Aorta (tissue), 5 donors: Measurements from ENCODE around the gene OBSCN. TPM values are rescaled to one million over a fixed set of nuclear protein-coding genes. Genes with fewer than 3 reads are reported as not detected.

Experiments used
- ATAC-seq: fragments of 200-7000 bp; cut with Tn5 transposase; one replicate; pipeline ENCODE4 v1.9.1; 2022; ENCODE audit warnings: moderate library complexity; ENCODE audit not compliant: low FRiP score
- DNase-seq, 2 donors: peaks; one replicate each; pipeline ENCODE4 v3.0.0-alpha.2; 2020
- H3K27ac ChIP-seq, 2 donors: one replicate each; pipeline ENCODE4 v1.5.1; 2013; ENCODE audit warnings: low read length in 2 of 2, mild to moderate bottlenecking in 2 of 2, moderate library complexity in 2 of 2, control low read depth in 1 of 2, inconsistent platforms in 1 of 2, low read depth in 1 of 2
- H3K27me3 ChIP-seq, 2 donors: one replicate each; pipeline ENCODE4 v1.6.1; 2013; ENCODE audit warnings: control low read depth in 1 of 2, low read length in 1 of 2, mild to moderate bottlenecking in 1 of 2, moderate library complexity in 1 of 2; ENCODE audit not compliant: insufficient read depth in 2 of 2, control insufficient read depth in 1 of 2
- H3K36me3 ChIP-seq, 2 donors: one replicate each; pipeline ENCODE4 v1.6.1; 2013; ENCODE audit warnings: control low read depth in 1 of 2, low read length in 1 of 2, mild to moderate bottlenecking in 1 of 2; ENCODE audit not compliant: insufficient read depth in 2 of 2, control insufficient read depth in 1 of 2
- H3K4me1 ChIP-seq, 2 donors: one replicate each; pipeline ENCODE4 v1.6.1; 2013; ENCODE audit warnings: low read length in 2 of 2, control low read depth in 1 of 2, mild to moderate bottlenecking in 1 of 2, moderate library complexity in 1 of 2; ENCODE audit not compliant: insufficient read depth in 2 of 2, control insufficient read depth in 1 of 2
- H3K4me3 ChIP-seq, 2 donors: one replicate each; pipeline ENCODE4 v1.5.1; 2013; ENCODE audit warnings: low read length in 2 of 2, control low read depth in 1 of 2, mild to moderate bottlenecking in 1 of 2
- H3K9me3 ChIP-seq: one replicate; pipeline ENCODE4 v1.6.1; 2013; ENCODE audit warnings: mild to moderate bottlenecking, low read length; ENCODE audit not compliant: control insufficient read depth
- whole genome bisulfite sequencing, 2 donors: extraction: QIAGEN DNeasy Blood & Tissue Kit; methylation state at CpG; one replicate each; pipeline ENCODE4 v1.1.7; 2013; 5-methylcytosine and 5-hydroxymethylcytosine counted together
- intact Hi-C, 2 donors: fragments of 100-400 bp; cut with DNase I; formaldehyde crosslinking; loops; one replicate each; pipeline versions ENCODE4 v1.14.2 to v1.15.0; 2022
- polyA plus RNA-seq, 2 donors: library from polyadenylated mRNA; stranded (reverse); fragments of 200-250 nt; gene quantifications; one replicate each; pipeline ENCODE4 v1.2.3, GENCODE V29; 2013
- total RNA-seq, 2 donors: library from RNA; stranded (reverse); fragmentation: NEBNext Ultra II Directional; extraction: Animal tissue kit (Norgen Biotek cat#: 25700); gene quantifications; one replicate each; pipeline ENCODE4 v1.2.1, GENCODE V29; 2021
- donor health status: healthy with polysubstance abuse.
- donor health status: Bipolar disorder and iron deficiency.
- donor health status: DM: no; HTN: no; CAD: no.
- donor health status: DM: no; HTN: no; CAD: no.
- donor health status: DM: yes; HTN: yes; CAD: no.

Gene OBSCN
- total and polyA plus RNA-seq, 4 donors: 2.0 to 19.3 (median 6.4) TPM

DNA sequence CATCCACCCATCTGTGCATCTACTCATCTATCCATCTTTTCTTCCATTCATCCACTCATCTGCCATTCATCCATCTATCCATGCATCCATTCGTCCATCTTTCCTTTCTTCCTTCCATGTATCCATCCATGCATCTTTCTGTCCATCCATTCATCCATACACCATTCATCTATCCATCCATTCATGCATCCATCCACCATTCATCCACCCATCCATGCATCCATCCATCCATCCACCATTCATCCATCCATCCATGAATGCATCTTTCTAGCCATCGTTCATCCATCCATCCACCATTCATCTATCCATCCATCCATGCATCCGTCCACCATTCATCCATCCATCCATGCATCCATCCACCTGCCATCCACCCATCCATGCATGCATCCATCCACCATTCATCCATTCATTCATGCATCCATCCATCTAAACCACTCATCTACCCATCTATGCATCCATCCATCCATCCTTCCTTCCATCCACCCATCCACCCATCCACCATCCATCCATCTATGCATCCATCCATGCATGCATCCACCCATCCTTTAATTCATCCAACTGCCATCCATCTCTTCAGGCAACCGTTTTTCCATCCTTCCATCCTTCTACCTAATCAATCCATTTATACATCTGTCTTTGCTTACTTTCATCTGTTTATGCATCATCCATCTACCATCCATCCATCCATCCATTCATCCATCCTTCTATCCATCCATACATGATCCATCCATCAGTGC lies 111.7 kb downstream of the OBSCN start:
- WGBS, 2 donors: 91 to 93% methylated on average over 4 of the region's 4 CpGs
- DNase-seq (no peak), ATAC-seq (no peak)
- intact Hi-C loops: no loop called here
- Histone ChIP-seq H3K4me1 (no peaks in the 10 kb centered on the region), H3K27me3 (no peaks in the 10 kb centered on the region), H3K4me3 (no peak overlapping the region), H3K9me3 (peaks cover 3% of the 10 kb centered on the region), H3K36me3 (no peaks in the 10 kb centered on the region), H3K27ac (no peak overlapping the region)

DNA sequence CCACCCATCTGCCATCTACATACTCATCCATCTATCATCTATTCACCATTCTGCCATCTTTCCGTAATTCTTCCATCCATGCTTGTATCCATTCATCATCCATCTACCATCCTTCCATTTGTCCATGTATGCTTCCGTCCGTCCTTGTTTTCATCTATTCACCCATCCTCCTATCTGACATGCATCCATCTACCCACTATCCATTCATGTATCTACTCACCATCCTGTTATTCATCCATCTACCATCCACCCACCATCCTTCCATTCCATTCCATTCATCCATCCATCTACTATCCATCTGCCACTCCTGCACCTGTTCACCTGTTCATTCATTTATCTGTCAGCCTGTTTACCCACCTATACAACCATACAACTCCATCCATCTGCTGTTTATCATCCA lies 112.5 kb downstream of the OBSCN start:
- Histone ChIP-seq H3K27me3 (no peaks in the 10 kb centered on the region), H3K9me3 (peaks cover 5% of the 10 kb centered on the region), H3K27ac (no peak overlapping the region), H3K36me3 (no peaks in the 10 kb centered on the region), H3K4me3 (no peak overlapping the region), H3K4me1 (no peaks in the 10 kb centered on the region)
- 95 to 98% methylated on average over 3 of the region's 3 CpGs for WGBS, 2 donors
- ATAC-seq (no peak), DNase-seq (no peak)
- intact Hi-C loops: no loop called here

DNA sequence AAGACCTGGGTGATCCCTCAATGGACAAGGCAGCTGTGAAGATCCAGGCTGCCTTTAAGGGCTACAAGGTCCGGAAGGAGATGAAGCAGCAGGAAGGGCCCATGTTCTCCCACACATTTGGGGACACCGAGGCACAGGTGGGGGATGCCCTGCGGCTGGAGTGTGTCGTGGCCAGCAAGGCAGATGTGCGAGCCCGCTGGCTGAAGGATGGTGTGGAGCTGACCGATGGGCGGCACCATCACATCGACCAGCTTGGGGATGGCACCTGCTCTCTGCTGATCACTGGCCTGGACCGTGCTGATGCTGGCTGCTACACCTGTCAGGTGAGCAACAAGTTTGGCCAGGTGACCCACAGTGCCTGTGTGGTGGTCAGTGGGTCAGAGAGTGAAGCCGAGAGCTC lies 113.6 kb downstream of the OBSCN start:
- no peak overlapping the region for H3K4me3 ChIP-seq
- ATAC-seq (no peak), DNase-seq (peak; percentile 39 to 59)
- intact Hi-C loops: no loop called here
- no peaks in the 10 kb centered on the region for H3K4me1 ChIP-seq
- no peak overlapping the region for H3K27ac ChIP-seq
- H3K36me3 ChIP-seq: no peaks in the 10 kb centered on the region
- H3K9me3 ChIP-seq: peaks cover 5% of the 10 kb centered on the region
- 96 to 98% methylated on average over 11 of the region's 11 CpGs for WGBS, 2 donors
- no peaks in the 10 kb centered on the region for H3K27me3 ChIP-seq

DNA sequence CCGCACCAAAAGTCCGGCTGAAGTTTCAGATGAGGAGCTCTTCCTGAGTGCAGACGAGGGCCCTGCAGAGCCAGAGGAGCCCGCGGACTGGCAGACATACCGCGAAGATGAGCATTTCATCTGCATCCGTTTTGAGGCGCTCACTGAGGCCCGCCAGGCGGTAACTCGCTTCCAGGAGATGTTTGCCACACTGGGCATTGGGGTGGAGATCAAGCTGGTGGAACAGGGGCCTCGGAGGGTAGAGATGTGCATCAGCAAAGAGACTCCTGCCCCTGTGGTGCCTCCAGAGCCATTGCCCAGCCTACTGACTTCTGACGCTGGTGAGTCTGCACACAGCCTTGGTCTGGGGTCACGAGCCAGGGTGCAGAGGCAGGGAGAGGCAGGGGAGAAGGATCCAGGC lies 114.1 kb downstream of the OBSCN start:
- Histone ChIP-seq H3K4me1 (no peaks in the 10 kb centered on the region), H3K4me3 (no peak overlapping the region), H3K27ac (no peak overlapping the region), H3K36me3 (no peaks in the 10 kb centered on the region), H3K9me3 (peaks cover 5% of the 10 kb centered on the region), H3K27me3 (no peaks in the 10 kb centered on the region)
- DNase-seq (peak; percentile 36 to 54), ATAC-seq (no peak)
- WGBS, 2 donors: 94 to 96% methylated on average over 15 of the region's 15 CpGs
- intact Hi-C loops: no loop called here

DNA sequence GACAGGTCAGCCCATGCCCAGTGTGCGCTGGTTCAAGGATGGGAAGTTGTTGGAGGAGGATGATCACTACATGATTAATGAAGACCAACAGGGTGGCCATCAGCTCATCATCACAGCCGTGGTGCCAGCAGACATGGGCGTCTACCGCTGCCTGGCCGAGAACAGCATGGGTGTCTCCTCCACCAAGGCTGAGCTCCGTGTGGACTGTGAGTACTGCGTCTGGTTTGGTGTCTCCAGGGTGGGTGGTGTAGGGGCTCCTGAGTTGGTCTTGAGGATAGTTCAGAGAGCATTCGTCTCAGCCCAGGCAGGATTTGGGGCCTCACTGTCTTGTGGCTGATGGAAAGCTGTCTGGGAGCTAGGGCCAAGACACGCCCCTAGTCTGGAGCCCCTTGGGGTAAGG lies 115.6 kb downstream of the OBSCN start:
- WGBS, 2 donors: 95 to 100% methylated on average over 9 of the region's 9 CpGs
- Histone ChIP-seq H3K27me3 (no peaks in the 10 kb centered on the region), H3K27ac (no peak overlapping the region), H3K4me3 (no peak overlapping the region), H3K9me3 (peaks cover 5% of the 10 kb centered on the region), H3K4me1 (no peaks in the 10 kb centered on the region), H3K36me3 (no peaks in the 10 kb centered on the region)
- intact Hi-C loops: no loop called here
- DNase-seq: peak; percentile 17 to 70
- ATAC-seq: no peak

DNA sequence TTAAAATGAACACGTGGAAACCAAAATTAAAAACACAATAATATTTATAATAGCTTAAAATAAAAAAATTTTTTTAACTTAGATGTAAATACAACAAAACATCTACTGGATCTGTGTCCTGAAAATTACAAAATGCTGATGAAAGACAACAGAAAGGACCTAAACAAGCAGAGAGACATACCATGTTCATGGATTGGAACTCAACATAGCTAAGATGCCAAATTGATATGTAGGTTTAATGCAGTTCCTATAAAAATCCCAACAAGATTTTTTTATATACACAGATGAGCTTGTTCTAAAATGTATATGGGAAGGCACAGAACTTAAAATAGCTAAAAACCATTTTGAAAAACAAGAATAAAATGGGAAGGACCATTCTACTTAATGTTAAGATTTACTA lies 117.4 kb downstream of the OBSCN start:
- ATAC-seq (no peak), DNase-seq (no peak)
- Histone ChIP-seq H3K27ac (no peak overlapping the region), H3K27me3 (no peaks in the 10 kb centered on the region), H3K36me3 (no peaks in the 10 kb centered on the region), H3K9me3 (peaks cover 5% of the 10 kb centered on the region), H3K4me3 (no peak overlapping the region), H3K4me1 (no peaks in the 10 kb centered on the region)
- WGBS, 2 donors: 84 to 86% methylated on average over 1 of the region's 1 CpG
- intact Hi-C loops: no loop called here

DNA sequence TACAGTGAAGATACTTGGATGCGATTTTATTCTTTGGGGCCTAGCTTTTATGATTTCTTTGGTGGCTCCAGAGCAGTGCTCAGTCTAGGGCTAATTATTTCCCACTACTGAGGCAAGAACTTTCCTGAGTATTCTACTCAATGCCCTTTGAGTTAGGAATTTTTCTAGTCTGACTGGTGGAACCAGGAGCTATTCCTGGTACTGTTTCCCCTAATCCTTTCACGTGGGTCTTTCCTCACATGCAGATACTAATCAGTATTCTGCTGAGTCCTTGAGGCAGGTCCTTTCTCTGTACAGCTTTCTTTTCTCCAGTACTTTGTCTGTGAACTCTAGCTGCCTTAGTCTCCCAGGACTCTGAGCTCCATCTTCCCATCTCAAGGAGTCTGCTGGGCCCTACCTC lies 122.0 kb downstream of the OBSCN start:
- WGBS, 2 donors: 67% methylated on average over 2 of the region's 2 CpGs
- Histone ChIP-seq H3K27me3 (no peaks in the 10 kb centered on the region), H3K4me3 (no peak overlapping the region), H3K9me3 (peaks cover 1% of the 10 kb centered on the region), H3K36me3 (no peaks in the 10 kb centered on the region), H3K27ac (no peak overlapping the region), H3K4me1 (no peaks in the 10 kb centered on the region)
- DNase-seq (no peak), ATAC-seq (no peak)
- intact Hi-C loops: no loop called here

DNA sequence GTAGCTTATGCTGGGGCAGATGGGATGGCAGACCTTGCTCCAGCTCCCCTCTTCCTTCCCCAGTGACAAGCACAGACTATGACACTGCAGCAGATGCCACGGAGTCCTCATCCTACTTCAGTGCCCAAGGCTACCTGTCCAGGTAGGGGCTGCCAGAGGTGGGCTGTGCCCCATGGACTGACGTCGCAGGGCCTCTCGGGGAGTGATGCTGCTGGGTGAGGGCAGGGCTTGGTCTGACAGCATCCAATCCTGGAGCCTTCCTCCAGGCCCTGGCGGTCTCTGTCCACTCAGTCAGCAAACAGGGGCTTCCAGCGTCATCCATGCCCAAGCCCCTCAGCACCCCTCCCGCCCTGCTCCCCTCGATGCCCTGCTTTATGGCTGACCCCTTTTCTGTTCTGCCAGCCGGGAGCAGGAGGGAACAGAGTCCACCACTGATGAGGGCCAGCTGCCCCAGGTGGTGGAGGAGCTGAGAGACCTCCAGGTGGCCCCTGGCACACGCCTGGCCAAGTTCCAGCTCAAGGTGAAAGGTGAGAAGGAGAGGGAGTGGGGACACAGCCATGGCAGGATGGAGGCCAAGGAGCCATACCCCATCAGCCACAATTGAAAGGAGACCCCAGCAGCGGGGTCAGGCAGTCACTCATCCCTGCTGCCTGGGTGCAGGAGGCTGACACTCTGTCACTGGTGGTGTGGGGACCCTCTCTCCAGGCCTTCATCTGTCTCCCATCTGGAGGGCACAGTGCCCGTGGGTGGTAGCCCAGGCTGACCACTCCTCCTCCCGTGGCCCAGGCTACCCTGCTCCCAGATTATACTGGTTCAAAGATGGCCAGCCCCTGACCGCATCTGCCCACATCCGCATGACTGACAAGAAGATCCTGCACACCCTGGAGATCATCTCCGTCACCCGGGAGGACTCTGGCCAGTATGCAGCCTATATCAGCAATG lies 125.2 kb downstream of the OBSCN start:
- peak; percentile 24 to 71 for DNase-seq
- ATAC-seq: no peak
- no peaks in the 10 kb centered on the region for H3K9me3 ChIP-seq
- H3K36me3 ChIP-seq: no peaks in the 10 kb centered on the region
- 95 to 96% methylated on average over 15 to 17 of the region's 17 CpGs for WGBS, 2 donors
- no peak overlapping the region for H3K4me3 ChIP-seq
- no peak overlapping the region for H3K27ac ChIP-seq
- intact Hi-C loops: no loop called here
- H3K4me1 ChIP-seq: no peaks in the 10 kb centered on the region
- H3K27me3 ChIP-seq: no peaks in the 10 kb centered on the region

DNA sequence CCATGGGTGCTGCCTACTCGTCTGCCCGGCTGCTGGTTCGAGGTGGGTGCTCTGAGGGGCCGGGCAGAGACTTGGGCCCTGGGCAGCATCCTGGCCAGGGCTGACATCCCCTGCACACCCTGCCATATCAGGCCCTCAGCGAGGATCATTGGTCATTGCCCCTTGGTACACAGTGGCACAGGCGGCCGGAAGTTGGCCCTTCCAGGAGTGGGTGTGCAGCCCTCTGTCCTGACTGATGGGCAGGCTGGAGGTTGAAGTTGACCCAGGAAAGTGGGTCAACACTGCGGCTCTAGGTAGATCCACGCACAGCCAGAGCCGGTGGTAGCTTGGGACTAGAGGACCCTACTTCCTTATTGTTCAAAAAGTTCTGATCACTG lies 125.9 kb downstream of the OBSCN start:
- intact Hi-C loops: no loop called here
- ATAC-seq (no peak), DNase-seq (peak; percentile 32 to 66)
- H3K27ac ChIP-seq: no peak overlapping the region
- H3K4me3 ChIP-seq: no peak overlapping the region
- no peaks in the 10 kb centered on the region for H3K27me3 ChIP-seq
- WGBS, 2 donors: 97 to 99% methylated on average over 10 of the region's 10 CpGs
- H3K9me3 ChIP-seq: no peaks in the 10 kb centered on the region
- H3K4me1 ChIP-seq: no peaks in the 10 kb centered on the region
- no peaks in the 10 kb centered on the region for H3K36me3 ChIP-seq
